Neural cell (in vitro differentiated cells): ENCODE measurements around the gene MRPL38. TPM values are rescaled to one million over a fixed set of nuclear protein-coding genes. Genes with fewer than 3 reads are reported as not detected.

Source experiments
- H2AFZ ChIP-seq: fragments of 200-600, 300-800 bp; sonication (generic), shearing (Covaris generic); 2 replicates; pipeline ENCODE4 v1.6.0; 2014; ENCODE audit warnings: low read depth, mild to moderate bottlenecking, antibody characterized with exemption, low read length, moderate library complexity
- H3F3A ChIP-seq: fragments of 200-600 bp; shearing (Covaris generic); 2 replicates; pipeline ENCODE4 v1.6.1; 2016; ENCODE audit warnings: mild to moderate bottlenecking, moderate library complexity, mixed read lengths, antibody characterized with exemption, low read length; ENCODE audit not compliant: insufficient read depth, poor library complexity, severe bottlenecking
- H3K27ac ChIP-seq: fragments of 200-600, 300-800 bp; sonication (generic), shearing (Covaris generic); 2 replicates; pipeline ENCODE4 v1.5.1; 2014; ENCODE audit warnings: mild to moderate bottlenecking, low read length, moderate library complexity
- H3K27me3 ChIP-seq: fragments of 300-800, 200-600 bp; sonication (generic), shearing (Covaris generic); 2 replicates; pipeline ENCODE4 v1.6.0; 2014; ENCODE audit warnings: mild to moderate bottlenecking, low read depth, low read length, moderate library complexity; ENCODE audit not compliant: insufficient read depth
- H3K36me3 ChIP-seq: fragments of 300-800, 200-600 bp; sonication (generic), shearing (Covaris generic); 2 replicates; pipeline ENCODE4 v1.5.1; 2014; ENCODE audit warnings: mild to moderate bottlenecking, antibody characterized with exemption, low read length, moderate library complexity; ENCODE audit not compliant: insufficient read depth
- H3K4me2 ChIP-seq: fragments of 300-800, 200-600 bp; sonication (generic), shearing (Covaris generic); 2 replicates; pipeline ENCODE4 v1.6.0; 2014; ENCODE audit warnings: mild to moderate bottlenecking, low read length
- H3K4me3 ChIP-seq: fragments of 300-800, 200-600 bp; sonication (generic), shearing (Covaris generic); 2 replicates; pipeline ENCODE4 v1.5.1; 2014; ENCODE audit warnings: mild to moderate bottlenecking, low read length, moderate library complexity
- H3K79me2 ChIP-seq: fragments of 200-600 bp; shearing (Covaris generic); replicated peaks from 2 replicates; pipeline ENCODE4 v1.6.0; 2014; ENCODE audit warnings: mild to moderate bottlenecking, low read length, moderate library complexity; ENCODE audit not compliant: insufficient read depth
- H3K9ac ChIP-seq: fragments of 300-800, 200-600 bp; sonication (generic), shearing (Covaris generic); 2 replicates; pipeline ENCODE4 v1.6.1; 2016; ENCODE audit warnings: mild to moderate bottlenecking, low read length, mixed read lengths
- H3K9me2 ChIP-seq: fragments of 200-600 bp; shearing (Covaris generic); 2 replicates; pipeline ENCODE4 v1.6.1; 2016; ENCODE audit warnings: mild to moderate bottlenecking, low read length, mixed read lengths; ENCODE audit not compliant: insufficient read depth
- H3K9me3 ChIP-seq: fragments of 200-600, 300-800 bp; sonication (generic), shearing (Covaris generic); 2 replicates; pipeline ENCODE4 v1.6.1; 2016; ENCODE audit warnings: mild to moderate bottlenecking, mixed run types, low read length, moderate library complexity, mixed read lengths
- H4K20me1 ChIP-seq: fragments of 200-600 bp; shearing (Covaris generic); 2 replicates; pipeline ENCODE4 v1.6.1; 2016; ENCODE audit warnings: mild to moderate bottlenecking, mixed run types; ENCODE audit not compliant: insufficient read depth
- CTCF ChIP-seq: fragments of 450-650 bp; IDR thresholded peaks from 2 replicates; pipeline ENCODE4 v1.5.1; 2014; ENCODE audit warnings: antibody characterized with exemption, mild to moderate bottlenecking, moderate library complexity; ENCODE audit not compliant: poor library complexity, severe bottlenecking
- EP300 ChIP-seq: fragments of 450-650 bp; conservative IDR thresholded peaks from 2 replicates; pipeline ENCODE4 v1.6.1; 2014; ENCODE audit warnings: antibody characterized with exemption, mild to moderate bottlenecking, moderate library complexity; ENCODE audit not compliant: poor library complexity, severe bottlenecking
- EZH2 ChIP-seq: fragments of 200-600, 300-800 bp; shearing (Covaris generic), sonication (generic); IDR thresholded peaks from 2 replicates; pipeline ENCODE4 v1.6.1; 2014; ENCODE audit warnings: antibody characterized with exemption, low read length, borderline replicate concordance, mild to moderate bottlenecking; ENCODE audit not compliant: insufficient read depth, poor library complexity, severe bottlenecking
- MXI1 ChIP-seq: fragments of 450-650 bp; conservative IDR thresholded peaks from 2 replicates; pipeline ENCODE4 v1.6.1; 2014; ENCODE audit warnings: antibody characterized with exemption, mild to moderate bottlenecking; ENCODE audit not compliant: poor library complexity, severe bottlenecking
- POLR2AphosphoS5 ChIP-seq: IDR thresholded peaks from 2 replicates; pipeline ENCODE4 v1.6.1; 2012
- RAD21 ChIP-seq: fragments of 450-650 bp; conservative IDR thresholded peaks from 2 replicates; pipeline ENCODE4 v1.6.1; 2014; ENCODE audit warnings: antibody characterized with exemption, mild to moderate bottlenecking, moderate library complexity
- REST ChIP-seq: IDR thresholded peaks from 2 replicates; pipeline ENCODE4 v1.6.1; 2012; ENCODE audit warnings: borderline replicate concordance
- SMC3 ChIP-seq: fragments of 450-650 bp; conservative IDR thresholded peaks from 2 replicates; pipeline ENCODE4 v1.6.1; 2014; ENCODE audit warnings: antibody characterized with exemption, mild to moderate bottlenecking, moderate library complexity; ENCODE audit not compliant: poor library complexity
- TAF1 ChIP-seq: IDR thresholded peaks from 2 replicates; pipeline ENCODE4 v1.6.1; 2012; ENCODE audit warnings: low read depth
- polyA plus RNA-seq: library from polyadenylated mRNA; depleted of rRNA; stranded (reverse); fragments of >200 nt; gene quantifications from 2 replicates; pipeline ENCODE4 v1.2.3, GENCODE V29; 2014

Gene MRPL38
- polyA plus RNA-seq, 1 donor from 2014 or later, result 91.2 TPM

GRCh38 chr17:75932852-75933251 is 28.2 kb upstream of the MRPL38 start:
- no peaks in the 10 kb centered on the region for H3K9me2 ChIP-seq
- no peaks in the 10 kb centered on the region for H3K79me2 ChIP-seq
- no peak for TF ChIP-seq POLR2AphosphoS5
- TF ChIP-seq REST, result no peak
- TF ChIP-seq CTCF, result no peak
- TF ChIP-seq EP300, result no peak
- TF ChIP-seq EZH2, result no peak
- TF ChIP-seq MXI1, result no peak
- TF ChIP-seq SMC3, result no peak
- no peak for TF ChIP-seq RAD21
- TF ChIP-seq TAF1, result no peak
- no peaks in the 10 kb centered on the region for H3F3A ChIP-seq
- no peaks in the 10 kb centered on the region for H3K9me3 ChIP-seq
- no peak overlapping the region for H3K9ac ChIP-seq
- no peaks in the 10 kb centered on the region for H4K20me1 ChIP-seq
- no peak overlapping the region for H3K4me3 ChIP-seq
- no peaks in the 10 kb centered on the region for H3K27me3 ChIP-seq
- no peak overlapping the region for H3K27ac ChIP-seq
- H3K36me3 ChIP-seq, result no peaks in the 10 kb centered on the region
- H3K4me2 ChIP-seq, result no peak overlapping the region
- no peak overlapping the region for H2AFZ ChIP-seq

GRCh38 chr17:75931062-75931461 is 26.4 kb upstream of the MRPL38 start:
- H3K9me2 ChIP-seq, result no peaks in the 10 kb centered on the region
- no peak overlapping the region for H3K9ac ChIP-seq
- H3F3A ChIP-seq, result no peaks in the 10 kb centered on the region
- no peak overlapping the region for H2AFZ ChIP-seq
- H3K4me2 ChIP-seq, result no peak overlapping the region
- H4K20me1 ChIP-seq, result no peaks in the 10 kb centered on the region
- no peaks in the 10 kb centered on the region for H3K9me3 ChIP-seq
- H3K36me3 ChIP-seq, result no peaks in the 10 kb centered on the region
- no peak overlapping the region for H3K4me3 ChIP-seq
- H3K27me3 ChIP-seq, result no peaks in the 10 kb centered on the region
- TF ChIP-seq CTCF (no peak), REST (no peak)
- H3K27ac ChIP-seq, result no peak overlapping the region
- no peaks in the 10 kb centered on the region for H3K79me2 ChIP-seq
